Measurements from ENCODE around the gene RNF157. TPM values are rescaled to one million over a fixed set of nuclear protein-coding genes. Genes with fewer than 3 reads are reported as not detected.

RNF157 gene
- total and polyA plus RNA-seq, 2 of the 13 experiments (the other 11 are each of a cell fraction or from before 2014, with no cell fraction given) = 0.44 to 1.5 TPM

GRCh38 chr17:76278952-76279741 lies 38.9 kb upstream of the RNF157 start (continued):
- TF ChIP-seq FOXJ3 (CRISPR knock-in tag; IDR thresholded peaks at IDR 0.05; ENCODE audit: borderline replicate concordance) = no peak
- no peak for TF ChIP-seq ZBTB25 (CRISPR knock-in tag; IDR thresholded peaks at IDR 0.05)
- TF ChIP-seq SETDB1 (CRISPR knock-in tag; IDR thresholded peaks at IDR 0.05; ENCODE audit: borderline replicate concordance) = no peak
- no peak for TF ChIP-seq ZFP36L2 (CRISPR knock-in tag; IDR thresholded peaks at IDR 0.05)
- TF ChIP-seq TBX3 (IDR thresholded peaks at IDR 0.05; ENCODE audit: borderline replicate concordance) = no peak
- TF ChIP-seq MXD3 (CRISPR knock-in tag; IDR thresholded peaks at IDR 0.05) = 0 out of 2 replicates have a peak, but pooled peaks have one; percentile 26
- no peak for TF ChIP-seq TOE1 (CRISPR knock-in tag; IDR thresholded peaks at IDR 0.05)
- peak; percentile 29; the same call in 1 of the 2 replicates for TF ChIP-seq SP4 (CRISPR knock-in tag; IDR thresholded peaks at IDR 0.05)
- 0 out of 2 replicates have a peak, but pooled peaks have one; percentile 65 for TF ChIP-seq HNF1B (CRISPR knock-in tag; IDR thresholded peaks at IDR 0.05)
- no peak for TF ChIP-seq REL (CRISPR knock-in tag; conservative IDR thresholded peaks at IDR 0.05)
- no peak for TF ChIP-seq ZHX2 (IDR thresholded peaks at IDR 0.05; ENCODE audit: low read depth)
- TF ChIP-seq ZHX2 (CRISPR knock-in tag; IDR thresholded peaks at IDR 0.05; ENCODE audit: borderline replicate concordance) = no peak
- TF ChIP-seq TGIF2 (CRISPR knock-in tag; IDR thresholded peaks at IDR 0.05) = no peak
- 0 out of 2 replicates have a peak, but pooled peaks have one; percentile 16 for TF ChIP-seq HMGXB3 (CRISPR knock-in tag; IDR thresholded peaks at IDR 0.05; ENCODE audit: borderline replicate concordance)
- TF ChIP-seq ZNF558 (CRISPR knock-in tag; IDR thresholded peaks at IDR 0.05; ENCODE audit: borderline replicate concordance) = no peak
